HCT116 (cell line): ENCODE data around the gene TTC29.
"Not testable (repeated sequence)": the region's sequence is repeated elsewhere in the genome, so short reads cannot be mapped to it uniquely, and the experiment has no call there.

Experiments used
- ATF3 ChIP-seq: IDR thresholded peaks from 2 replicates; pipeline ENCODE4 v1.6.1; 2012
- CTCF ChIP-seq, 3 experiments: fragments of 200-600 bp in 1 of 3; sonication (generic) in 1 of 3; IDR thresholded peaks in 2 of 3; conservative IDR thresholded peaks in 1 of 3; 2 replicates each; pipeline ENCODE4 v1.5.1; 2012 to 2017; ENCODE audit warnings: low read depth in 2 of 3, low read length in 2 of 3, antibody characterized with exemption in 1 of 3, borderline replicate concordance in 1 of 3, control low read depth in 1 of 3, mild to moderate bottlenecking in 1 of 3, mixed read lengths in 1 of 3, mixed run types in 1 of 3, moderate library complexity in 1 of 3; ENCODE audit not compliant: insufficient read depth in 1 of 3
- EGR1 ChIP-seq: IDR thresholded peaks from 2 replicates; pipeline ENCODE4 v1.6.1; 2012; ENCODE audit warnings: low read depth
- EZH2 ChIP-seq: fragments of 200-600 bp; sonication (generic); IDR thresholded peaks from 2 replicates; pipeline ENCODE4 v1.6.1; 2017; ENCODE audit warnings: antibody characterized with exemption, mixed run types
- EZH2phosphoT487 ChIP-seq: fragments of 200-600 bp; IDR thresholded peaks from 2 replicates; pipeline ENCODE4 v1.6.1; 2018; ENCODE audit warnings: antibody characterized with exemption, borderline replicate concordance
- JUND ChIP-seq: IDR thresholded peaks from 2 replicates; pipeline ENCODE4 v1.6.1; 2012
- MAX ChIP-seq: IDR thresholded peaks from 2 replicates; pipeline ENCODE4 v1.6.1; 2012
- POLR2A ChIP-seq: IDR thresholded peaks from 2 replicates; pipeline ENCODE4 v1.7.0; 2011; ENCODE audit warnings: borderline replicate concordance; ENCODE audit not compliant: insufficient read depth, insufficient read length; ENCODE audit errors: extremely low read depth
- POLR2AphosphoS5 ChIP-seq: IDR thresholded peaks from 2 replicates; pipeline ENCODE4 v1.6.1; 2011; ENCODE audit warnings: mild to moderate bottlenecking, low read depth, low read length, moderate library complexity
- REST ChIP-seq: IDR thresholded peaks from 2 replicates; pipeline ENCODE4 v1.6.1; 2012; ENCODE audit warnings: low read depth
- ZBTB33 ChIP-seq: IDR thresholded peaks from 2 replicates; pipeline ENCODE4 v1.6.1; 2011; ENCODE audit warnings: mild to moderate bottlenecking, low read length, moderate library complexity; ENCODE audit not compliant: insufficient replicate concordance; ENCODE audit errors: extremely low read depth
- ZNF274 ChIP-seq: fragments of 200-500 bp; sonication (Bioruptor generic); IDR thresholded peaks from 2 replicates; pipeline ENCODE4 v1.6.1; 2014; ENCODE audit warnings: mild to moderate bottlenecking, low read depth, low read length, inconsistent platforms

- TF ChIP-seq CTCF (IDR thresholded peaks at IDR 0.05 in 2 of 3, conservative IDR thresholded peaks at IDR 0.05 in 1 of 3; ENCODE audit: borderline replicate concordance in 1 of 3, insufficient read depth in 1 of 3, low read depth in 2 of 3, low read length in 2 of 3); POLR2AphosphoS5; ZBTB33; EZH2; POLR2A; JUND; MAX; ZNF274; EZH2phosphoT487; REST; ATF3; EGR1: not testable (repeated sequence)
These were observed 122.7 kb downstream of the TTC29 start for GRCh38 chr4:146822980-146823379.
